WTC11 (cell line): ENCODE results near the gene RNF10. TPM values are rescaled to one million over a fixed set of nuclear protein-coding genes. Genes with fewer than 3 reads are reported as not detected.

Experiments used
- ATAC-seq: fragments of 200-7000 bp; cut with Tn5 transposase; 2 replicates; pipeline ENCODE4 v1.10.0; 2021; ENCODE audit warnings: mild to moderate bottlenecking, moderate library complexity
- CTCF ChIA-PET: fragments of 300-600 bp; sonication (Branson Sonifier 250); formaldehyde crosslinking; loops from one replicate; lab custom pipeline; 2021; ENCODE audit warnings: antibody characterized with exemption; lab: Charles Lee
- POLR2A ChIA-PET: fragments of 350-600 bp; sonication (Branson Sonifier 250); formaldehyde crosslinking; loops from one replicate; lab custom pipeline; 2021; ENCODE audit warnings: antibody characterized with exemption; lab: Charles Lee
- DNase-seq: peaks from one replicate; pipeline ENCODE4 v3.0.0; 2021; ENCODE audit warnings: low spot score
- H3K27ac Mint-ChIP-seq: 2 replicates; pipeline ENCODE4 v1.8.0; 2021; ENCODE audit warnings: mixed read lengths
- H3K27me3 Mint-ChIP-seq: 2 replicates; pipeline ENCODE4 v1.8.0; 2021; ENCODE audit warnings: low read depth, mild to moderate bottlenecking, moderate library complexity, mixed read lengths
- H3K36me3 Mint-ChIP-seq: 2 replicates; pipeline ENCODE4 v1.8.0; 2021; ENCODE audit warnings: mixed read lengths
- H3K4me1 Mint-ChIP-seq: 2 replicates; pipeline ENCODE4 v1.8.0; 2022; ENCODE audit warnings: mixed read lengths
- H3K4me3 Mint-ChIP-seq: 2 replicates; pipeline ENCODE4 v1.8.0; 2021; ENCODE audit warnings: mild to moderate bottlenecking, moderate library complexity, mixed read lengths
- H3K9me3 Mint-ChIP-seq: 2 replicates; pipeline ENCODE4 v1.8.0; 2021; ENCODE audit warnings: mixed read lengths
- ATF1 ChIP-seq: sonication (generic); formaldehyde crosslinking; IDR thresholded peaks from 2 replicates; pipeline ENCODE4 v1.8.1; 2023; ENCODE audit warnings: mild to moderate bottlenecking, moderate library complexity, missing genetic modification reagents
- CREB1 ChIP-seq: sonication (generic); formaldehyde crosslinking; IDR thresholded peaks from 2 replicates; pipeline ENCODE4 v1.8.0; 2023; ENCODE audit warnings: mild to moderate bottlenecking, missing genetic modification reagents
- ELF4 ChIP-seq: sonication (generic); formaldehyde crosslinking; IDR thresholded peaks from 2 replicates; pipeline ENCODE4 v1.8.1; 2022; ENCODE audit warnings: low read depth, mild to moderate bottlenecking, moderate library complexity, missing genetic modification reagents
- FOXK1 ChIP-seq: sonication (generic); formaldehyde crosslinking; IDR thresholded peaks from 2 replicates; pipeline ENCODE4 v1.8.0; 2022; ENCODE audit warnings: mild to moderate bottlenecking, moderate library complexity, missing genetic modification reagents
- NFYB ChIP-seq: sonication (generic); formaldehyde crosslinking; conservative IDR thresholded peaks from 2 replicates; pipeline ENCODE4 v1.8.0; 2022; ENCODE audit warnings: low read depth, missing genetic modification reagents
- SMAD4 ChIP-seq: sonication (generic); formaldehyde crosslinking; IDR thresholded peaks from 2 replicates; pipeline ENCODE4 v1.8.0; 2022; ENCODE audit warnings: mild to moderate bottlenecking, missing genetic modification reagents
- TCF7 ChIP-seq: sonication (generic); formaldehyde crosslinking; IDR thresholded peaks from 2 replicates; pipeline ENCODE4 v1.8.0; 2022; ENCODE audit warnings: mild to moderate bottlenecking, low read depth, missing genetic modification reagents, moderate library complexity
- TEAD4 ChIP-seq: sonication (generic); formaldehyde crosslinking; IDR thresholded peaks from 2 replicates; pipeline ENCODE4 v1.8.0; 2022; ENCODE audit warnings: mild to moderate bottlenecking, missing genetic modification reagents
- ZBTB21 ChIP-seq: sonication (generic); formaldehyde crosslinking; IDR thresholded peaks from 2 replicates; pipeline ENCODE4 v1.8.1; 2023; ENCODE audit warnings: mild to moderate bottlenecking, missing genetic modification reagents, borderline replicate concordance
- ZNF396 ChIP-seq: fragments of 250-450 bp; sonication (Bioruptor Pico); IDR thresholded peaks from 2 replicates; pipeline ENCODE4 v1.8.0; 2021; ENCODE audit warnings: mild to moderate bottlenecking, moderate library complexity, borderline replicate concordance
- total RNA-seq: library from RNA; stranded (reverse); gene quantifications from 3 replicates; pipeline ENCODE4 v1.2.3, GENCODE V29; 2021
- TF ChIP-seq, protein P1 (sequence below): sonication (generic); formaldehyde crosslinking; IDR thresholded peaks from 2 replicates; pipeline ENCODE4 v1.8.0; 2022; ENCODE audit warnings: mild to moderate bottlenecking, missing genetic modification reagents
- TF ChIP-seq, protein P2 (sequence below): sonication (generic); formaldehyde crosslinking; IDR thresholded peaks from 2 replicates; pipeline ENCODE4 v1.8.0; 2022; ENCODE audit warnings: mild to moderate bottlenecking, missing genetic modification reagents
- TF ChIP-seq, protein P3 (sequence below): sonication (generic); formaldehyde crosslinking; IDR thresholded peaks from 2 replicates; pipeline ENCODE4 v1.8.1; 2023; ENCODE audit warnings: mild to moderate bottlenecking, moderate library complexity, missing genetic modification reagents
- TF ChIP-seq, protein P4 (sequence below): sonication (generic); formaldehyde crosslinking; IDR thresholded peaks from 2 replicates; pipeline ENCODE4 v1.8.1; 2022; ENCODE audit warnings: missing genetic modification reagents, borderline replicate concordance
- TF ChIP-seq, protein P5 (sequence below): fragments of 250-450 bp; sonication (Bioruptor Pico); IDR thresholded peaks from 2 replicates; pipeline ENCODE4 v1.8.0; 2021; ENCODE audit warnings: mild to moderate bottlenecking
- TF ChIP-seq, protein P6 (sequence below): sonication (generic); formaldehyde crosslinking; IDR thresholded peaks from 2 replicates; pipeline ENCODE4 v1.8.1; 2023; ENCODE audit warnings: mild to moderate bottlenecking, missing genetic modification reagents
- TF ChIP-seq, protein P7 (sequence below): sonication (generic); formaldehyde crosslinking; IDR thresholded peaks from 2 replicates; pipeline ENCODE4 v1.8.0; 2023; ENCODE audit warnings: missing genetic modification reagents
- TF ChIP-seq, protein P8 (sequence below): sonication (generic); formaldehyde crosslinking; IDR thresholded peaks from 2 replicates; pipeline ENCODE4 v1.8.0; 2023; ENCODE audit warnings: missing genetic modification reagents, mild to moderate bottlenecking, borderline replicate concordance

The RNF10 gene
- total RNA-seq, 1 experiment from 2014 or later: 160 TPM

DNA sequence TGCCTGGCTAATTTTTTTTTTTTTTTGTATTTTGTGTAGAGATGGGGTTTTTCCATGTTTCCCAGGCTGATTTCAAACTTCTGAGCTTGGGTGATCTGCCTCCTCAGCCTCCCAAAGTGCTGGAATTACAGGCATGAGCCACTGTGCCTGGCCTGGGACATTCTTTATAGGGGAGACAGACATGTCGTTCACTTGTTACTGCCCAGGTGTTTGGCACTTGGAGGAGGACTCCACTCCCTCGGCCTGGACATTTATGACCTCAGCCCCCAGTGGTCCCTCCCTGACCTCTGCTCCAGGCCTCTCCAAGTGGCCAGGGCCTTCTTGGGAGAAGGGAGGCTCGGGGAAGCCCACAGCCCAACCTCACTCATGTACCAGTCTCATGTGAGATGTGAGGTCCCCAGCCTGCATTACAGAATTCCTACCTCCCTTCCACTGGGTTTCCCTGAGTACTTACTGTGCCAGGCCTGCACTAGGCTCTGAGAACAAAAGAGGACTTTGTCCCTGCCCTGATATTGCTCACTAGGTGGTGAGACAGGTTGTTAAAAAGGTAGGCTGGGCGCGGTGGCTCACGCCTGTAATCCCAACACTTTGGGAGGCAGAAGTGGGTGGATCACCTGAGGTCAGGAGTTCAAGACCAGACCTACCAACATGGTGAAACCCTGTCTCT lies 56.7 kb downstream of the RNF10 start (continued):
- no peak for TF ChIP-seq ATF1 (CRISPR knock-in tag)
- TF ChIP-seq TEAD4 (CRISPR knock-in tag): no peak

DNA sequence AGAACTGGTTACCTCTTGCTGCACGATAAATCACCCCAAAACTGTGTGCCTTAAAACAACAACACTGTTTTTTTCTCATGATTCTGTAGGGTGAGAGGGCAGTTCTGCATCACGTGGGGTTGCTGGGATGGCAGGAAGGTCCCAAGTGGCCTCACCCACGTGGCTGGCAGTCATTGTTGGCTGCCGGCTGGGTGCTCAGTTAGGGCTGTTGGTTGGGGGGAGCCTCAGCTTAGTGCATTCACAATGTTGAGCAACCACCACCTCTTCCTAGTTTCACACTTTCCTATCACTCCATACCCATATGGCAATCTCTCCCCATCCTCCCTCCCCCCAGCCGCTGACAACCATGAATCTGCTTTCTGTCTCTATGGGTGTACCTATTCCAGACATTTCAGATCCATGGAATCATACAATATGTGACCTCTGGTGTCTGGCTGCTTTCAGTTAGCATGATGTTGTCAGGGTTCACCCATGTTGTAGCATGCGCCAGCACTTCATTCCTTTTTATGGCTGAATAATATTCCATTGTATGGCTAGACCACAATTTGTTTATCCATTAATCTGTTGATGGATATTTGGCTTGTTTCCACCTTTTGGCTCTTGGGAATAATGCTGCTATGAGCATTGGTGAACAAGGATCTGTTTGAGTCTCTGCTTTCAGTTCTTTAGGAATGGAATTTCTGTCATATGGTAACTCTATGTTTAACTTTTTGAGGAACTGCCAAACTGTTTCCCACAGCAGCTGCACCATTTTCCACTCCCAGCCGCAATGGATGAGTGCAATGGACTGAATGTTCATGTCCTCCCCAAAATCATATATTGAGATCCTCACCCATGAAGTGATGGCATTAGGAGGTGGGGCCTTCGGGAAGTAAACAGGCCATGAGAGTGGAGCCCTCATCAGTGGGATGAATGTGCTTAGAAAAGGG lies 58.2 kb downstream of the RNF10 start:
- Mint-ChIP-seq H3K4me1 (peaks cover 7% of the 10 kb centered on the region), H3K9me3 (no peaks in the 10 kb centered on the region), H3K27me3 (no peaks in the 10 kb centered on the region), H3K4me3 (no peak overlapping the region), H3K27ac (no peak overlapping the region), H3K36me3 (no peaks in the 10 kb centered on the region)
- CTCF ChIA-PET: interaction anchor here (0.6 to 1.8 kb wide), 6 partner anchors 10 to 162 kb away, joined by 3 to 7 read pairs (median 4); partner anchors contain the start of gene POP5
- POLR2A ChIA-PET: no interaction called here
- TF ChIP-seq NFYB: no peak
- ATAC-seq: no peak
- DNase-seq: no peak

DNA sequence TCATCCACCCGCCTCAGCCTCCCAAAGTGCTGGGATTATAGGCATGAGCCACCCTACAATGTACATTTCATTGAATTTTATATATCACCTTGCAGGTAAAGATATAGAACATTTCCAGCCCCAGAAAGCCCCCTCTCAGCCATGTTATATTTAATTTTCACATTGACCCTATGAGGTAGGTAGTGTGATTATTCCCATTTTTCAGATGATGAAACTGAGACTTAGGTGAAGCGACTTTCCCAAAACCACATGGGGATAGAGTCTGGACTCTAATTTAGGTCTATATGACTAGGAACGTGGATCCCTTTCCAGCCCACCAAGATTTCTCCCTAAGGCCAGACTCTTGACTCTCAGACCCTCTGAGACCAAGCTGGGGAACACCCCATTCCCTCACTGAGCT lies 62.7 kb downstream of the RNF10 start:
- no peaks in the 10 kb centered on the region for H3K36me3 Mint-ChIP-seq
- H3K27me3 Mint-ChIP-seq: no peaks in the 10 kb centered on the region
- POLR2A ChIA-PET: no interaction called here
- no peaks in the 10 kb centered on the region for H3K9me3 Mint-ChIP-seq
- ATAC-seq: no peak
- H3K4me3 Mint-ChIP-seq: no peak overlapping the region
- DNase-seq: no peak
- H3K4me1 Mint-ChIP-seq: peaks cover 23% of the 10 kb centered on the region
- CTCF ChIA-PET: interaction anchor here (0.7 to 1.5 kb wide), 5 partner anchors 10 to 53 kb away, joined by 3 to 5 read pairs (median 4); partner anchors contain the start of gene CABP1
- no peak overlapping the region for H3K27ac Mint-ChIP-seq
- TF ChIP-seq TCF7 (CRISPR knock-in tag): no peak
- TF ChIP-seq SMAD4 (CRISPR knock-in tag): no peak
- TF ChIP-seq, protein P1, sequence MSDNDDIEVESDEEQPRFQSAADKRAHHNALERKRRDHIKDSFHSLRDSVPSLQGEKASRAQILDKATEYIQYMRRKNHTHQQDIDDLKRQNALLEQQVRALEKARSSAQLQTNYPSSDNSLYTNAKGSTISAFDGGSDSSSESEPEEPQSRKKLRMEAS (CRISPR knock-in tag): no peak
- TF ChIP-seq, protein P2, sequence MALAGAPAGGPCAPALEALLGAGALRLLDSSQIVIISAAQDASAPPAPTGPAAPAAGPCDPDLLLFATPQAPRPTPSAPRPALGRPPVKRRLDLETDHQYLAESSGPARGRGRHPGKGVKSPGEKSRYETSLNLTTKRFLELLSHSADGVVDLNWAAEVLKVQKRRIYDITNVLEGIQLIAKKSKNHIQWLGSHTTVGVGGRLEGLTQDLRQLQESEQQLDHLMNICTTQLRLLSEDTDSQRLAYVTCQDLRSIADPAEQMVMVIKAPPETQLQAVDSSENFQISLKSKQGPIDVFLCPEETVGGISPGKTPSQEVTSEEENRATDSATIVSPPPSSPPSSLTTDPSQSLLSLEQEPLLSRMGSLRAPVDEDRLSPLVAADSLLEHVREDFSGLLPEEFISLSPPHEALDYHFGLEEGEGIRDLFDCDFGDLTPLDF (CRISPR knock-in tag): no peak
- no peak for TF ChIP-seq CREB1
- TF ChIP-seq, protein P3, sequence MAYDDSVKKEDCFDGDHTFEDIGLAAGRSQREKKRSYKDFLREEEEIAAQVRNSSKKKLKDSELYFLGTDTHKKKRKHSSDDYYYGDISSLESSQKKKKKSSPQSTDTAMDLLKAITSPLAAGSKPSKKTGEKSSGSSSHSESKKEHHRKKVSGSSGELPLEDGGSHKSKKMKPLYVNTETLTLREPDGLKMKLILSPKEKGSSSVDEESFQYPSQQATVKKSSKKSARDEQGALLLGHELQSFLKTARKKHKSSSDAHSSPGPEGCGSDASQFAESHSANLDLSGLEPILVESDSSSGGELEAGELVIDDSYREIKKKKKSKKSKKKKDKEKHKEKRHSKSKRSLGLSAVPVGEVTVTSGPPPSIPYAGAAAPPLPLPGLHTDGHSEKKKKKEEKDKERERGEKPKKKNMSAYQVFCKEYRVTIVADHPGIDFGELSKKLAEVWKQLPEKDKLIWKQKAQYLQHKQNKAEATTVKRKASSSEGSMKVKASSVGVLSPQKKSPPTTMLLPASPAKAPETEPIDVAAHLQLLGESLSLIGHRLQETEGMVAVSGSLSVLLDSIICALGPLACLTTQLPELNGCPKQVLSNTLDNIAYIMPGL (CRISPR knock-in tag): no peak
- TF ChIP-seq ELF4 (CRISPR knock-in tag): no peak
- TF ChIP-seq, protein P4, sequence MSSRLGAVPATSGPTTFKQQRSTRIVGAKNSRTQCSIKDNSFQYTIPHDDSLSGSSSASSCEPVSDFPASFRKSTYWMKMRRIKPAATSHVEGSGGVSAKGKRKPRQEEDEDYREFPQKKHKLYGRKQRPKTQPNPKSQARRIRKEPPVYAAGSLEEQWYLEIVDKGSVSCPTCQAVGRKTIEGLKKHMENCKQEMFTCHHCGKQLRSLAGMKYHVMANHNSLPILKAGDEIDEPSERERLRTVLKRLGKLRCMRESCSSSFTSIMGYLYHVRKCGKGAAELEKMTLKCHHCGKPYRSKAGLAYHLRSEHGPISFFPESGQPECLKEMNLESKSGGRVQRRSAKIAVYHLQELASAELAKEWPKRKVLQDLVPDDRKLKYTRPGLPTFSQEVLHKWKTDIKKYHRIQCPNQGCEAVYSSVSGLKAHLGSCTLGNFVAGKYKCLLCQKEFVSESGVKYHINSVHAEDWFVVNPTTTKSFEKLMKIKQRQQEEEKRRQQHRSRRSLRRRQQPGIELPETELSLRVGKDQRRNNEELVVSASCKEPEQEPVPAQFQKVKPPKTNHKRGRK (CRISPR knock-in tag): no peak
- TF ChIP-seq, protein P5, sequence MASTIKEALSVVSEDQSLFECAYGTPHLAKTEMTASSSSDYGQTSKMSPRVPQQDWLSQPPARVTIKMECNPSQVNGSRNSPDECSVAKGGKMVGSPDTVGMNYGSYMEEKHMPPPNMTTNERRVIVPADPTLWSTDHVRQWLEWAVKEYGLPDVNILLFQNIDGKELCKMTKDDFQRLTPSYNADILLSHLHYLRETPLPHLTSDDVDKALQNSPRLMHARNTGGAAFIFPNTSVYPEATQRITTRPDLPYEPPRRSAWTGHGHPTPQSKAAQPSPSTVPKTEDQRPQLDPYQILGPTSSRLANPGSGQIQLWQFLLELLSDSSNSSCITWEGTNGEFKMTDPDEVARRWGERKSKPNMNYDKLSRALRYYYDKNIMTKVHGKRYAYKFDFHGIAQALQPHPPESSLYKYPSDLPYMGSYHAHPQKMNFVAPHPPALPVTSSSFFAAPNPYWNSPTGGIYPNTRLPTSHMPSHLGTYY (CRISPR knock-in tag): no peak
- TF ChIP-seq, protein P6, sequence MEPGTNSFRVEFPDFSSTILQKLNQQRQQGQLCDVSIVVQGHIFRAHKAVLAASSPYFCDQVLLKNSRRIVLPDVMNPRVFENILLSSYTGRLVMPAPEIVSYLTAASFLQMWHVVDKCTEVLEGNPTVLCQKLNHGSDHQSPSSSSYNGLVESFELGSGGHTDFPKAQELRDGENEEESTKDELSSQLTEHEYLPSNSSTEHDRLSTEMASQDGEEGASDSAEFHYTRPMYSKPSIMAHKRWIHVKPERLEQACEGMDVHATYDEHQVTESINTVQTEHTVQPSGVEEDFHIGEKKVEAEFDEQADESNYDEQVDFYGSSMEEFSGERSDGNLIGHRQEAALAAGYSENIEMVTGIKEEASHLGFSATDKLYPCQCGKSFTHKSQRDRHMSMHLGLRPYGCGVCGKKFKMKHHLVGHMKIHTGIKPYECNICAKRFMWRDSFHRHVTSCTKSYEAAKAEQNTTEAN (CRISPR knock-in tag): no peak
- no peak for TF ChIP-seq FOXK1 (CRISPR knock-in tag)
- TF ChIP-seq, protein P7, sequence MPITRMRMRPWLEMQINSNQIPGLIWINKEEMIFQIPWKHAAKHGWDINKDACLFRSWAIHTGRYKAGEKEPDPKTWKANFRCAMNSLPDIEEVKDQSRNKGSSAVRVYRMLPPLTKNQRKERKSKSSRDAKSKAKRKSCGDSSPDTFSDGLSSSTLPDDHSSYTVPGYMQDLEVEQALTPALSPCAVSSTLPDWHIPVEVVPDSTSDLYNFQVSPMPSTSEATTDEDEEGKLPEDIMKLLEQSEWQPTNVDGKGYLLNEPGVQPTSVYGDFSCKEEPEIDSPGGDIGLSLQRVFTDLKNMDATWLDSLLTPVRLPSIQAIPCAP (CRISPR knock-in tag): no peak
- TF ChIP-seq ZBTB21 (CRISPR knock-in tag): no peak
- no peak for TF ChIP-seq ZNF396 (CRISPR knock-in tag)
- TF ChIP-seq, protein P8, sequence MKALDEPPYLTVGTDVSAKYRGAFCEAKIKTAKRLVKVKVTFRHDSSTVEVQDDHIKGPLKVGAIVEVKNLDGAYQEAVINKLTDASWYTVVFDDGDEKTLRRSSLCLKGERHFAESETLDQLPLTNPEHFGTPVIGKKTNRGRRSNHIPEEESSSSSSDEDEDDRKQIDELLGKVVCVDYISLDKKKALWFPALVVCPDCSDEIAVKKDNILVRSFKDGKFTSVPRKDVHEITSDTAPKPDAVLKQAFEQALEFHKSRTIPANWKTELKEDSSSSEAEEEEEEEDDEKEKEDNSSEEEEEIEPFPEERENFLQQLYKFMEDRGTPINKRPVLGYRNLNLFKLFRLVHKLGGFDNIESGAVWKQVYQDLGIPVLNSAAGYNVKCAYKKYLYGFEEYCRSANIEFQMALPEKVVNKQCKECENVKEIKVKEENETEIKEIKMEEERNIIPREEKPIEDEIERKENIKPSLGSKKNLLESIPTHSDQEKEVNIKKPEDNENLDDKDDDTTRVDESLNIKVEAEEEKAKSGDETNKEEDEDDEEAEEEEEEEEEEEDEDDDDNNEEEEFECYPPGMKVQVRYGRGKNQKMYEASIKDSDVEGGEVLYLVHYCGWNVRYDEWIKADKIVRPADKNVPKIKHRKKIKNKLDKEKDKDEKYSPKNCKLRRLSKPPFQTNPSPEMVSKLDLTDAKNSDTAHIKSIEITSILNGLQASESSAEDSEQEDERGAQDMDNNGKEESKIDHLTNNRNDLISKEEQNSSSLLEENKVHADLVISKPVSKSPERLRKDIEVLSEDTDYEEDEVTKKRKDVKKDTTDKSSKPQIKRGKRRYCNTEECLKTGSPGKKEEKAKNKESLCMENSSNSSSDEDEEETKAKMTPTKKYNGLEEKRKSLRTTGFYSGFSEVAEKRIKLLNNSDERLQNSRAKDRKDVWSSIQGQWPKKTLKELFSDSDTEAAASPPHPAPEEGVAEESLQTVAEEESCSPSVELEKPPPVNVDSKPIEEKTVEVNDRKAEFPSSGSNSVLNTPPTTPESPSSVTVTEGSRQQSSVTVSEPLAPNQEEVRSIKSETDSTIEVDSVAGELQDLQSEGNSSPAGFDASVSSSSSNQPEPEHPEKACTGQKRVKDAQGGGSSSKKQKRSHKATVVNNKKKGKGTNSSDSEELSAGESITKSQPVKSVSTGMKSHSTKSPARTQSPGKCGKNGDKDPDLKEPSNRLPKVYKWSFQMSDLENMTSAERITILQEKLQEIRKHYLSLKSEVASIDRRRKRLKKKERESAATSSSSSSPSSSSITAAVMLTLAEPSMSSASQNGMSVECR (CRISPR knock-in tag): no peak
